ENCODE measurements around the gene THAP12.

Gene THAP12

DNA sequence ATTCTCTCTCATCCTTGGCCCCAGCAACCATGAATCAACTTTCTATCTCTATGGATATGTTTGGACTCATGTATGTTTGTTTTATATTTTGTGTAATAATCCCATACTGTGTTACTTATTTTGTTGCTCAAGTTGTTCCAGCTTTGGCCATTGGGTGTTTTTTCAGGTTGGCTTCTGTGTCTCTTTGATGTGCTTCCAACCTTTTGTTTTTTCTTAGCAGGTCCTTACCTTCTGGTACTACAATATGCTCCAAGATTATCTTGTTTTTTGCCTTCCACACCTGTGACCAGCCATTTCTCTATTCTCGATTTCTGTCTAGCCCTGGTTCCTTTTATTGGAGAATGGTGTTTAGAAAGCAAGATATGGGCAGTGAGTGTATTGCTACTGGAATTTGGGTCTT, 14.4 kb upstream of the THAP12 start:
- DNase-seq (ENCODE audit: extremely low spot score) = no peak
- CTCF ChIA-PET = no interaction called here
- POLR2A ChIA-PET = no interaction called here
- TF ChIP-seq L3MBTL2 (conservative IDR thresholded peaks at IDR 0.05) = no peak
- TF ChIP-seq FOXA1 (IDR thresholded peaks at IDR 0.05) = no peak
- no peak for TF ChIP-seq BHLHE40 (IDR thresholded peaks at IDR 0.05; ENCODE audit: borderline replicate concordance)
- TF ChIP-seq NFRKB (IDR thresholded peaks at IDR 0.05) = no peak
- TF ChIP-seq FOXM1 (IDR thresholded peaks at IDR 0.05; ENCODE audit: borderline replicate concordance) = no peak
- TF ChIP-seq TARDBP (IDR thresholded peaks at IDR 0.05) = no peak
- TF ChIP-seq FOXK2 (IDR thresholded peaks at IDR 0.05) = no peak

DNA sequence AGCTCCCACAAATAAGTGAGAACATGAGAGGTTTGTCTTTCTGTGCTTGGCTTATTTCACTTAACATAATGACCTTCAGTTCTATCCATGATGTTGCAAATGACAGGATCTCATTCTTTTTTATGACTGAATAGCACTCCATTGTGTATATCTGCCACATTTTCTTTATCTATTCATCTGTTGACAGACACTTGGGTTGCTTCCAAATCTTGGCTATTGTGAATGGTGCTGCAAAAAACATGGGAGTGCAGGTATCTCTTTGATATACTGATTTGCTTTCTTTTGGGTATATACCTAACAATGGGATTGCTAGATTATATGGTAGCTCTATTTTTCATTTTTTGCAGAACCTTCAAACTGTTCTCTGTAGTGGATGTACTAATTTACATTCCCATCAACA, 13.5 kb upstream of the THAP12 start:
- TF ChIP-seq SP1 (IDR thresholded peaks at IDR 0.05) = no peak
- TF ChIP-seq ZNF384 (IDR thresholded peaks at IDR 0.05) = no peak
- TF ChIP-seq NFRKB (IDR thresholded peaks at IDR 0.05) = no peak
- TF ChIP-seq SUZ12 (IDR thresholded peaks at IDR 0.05) = no peak
- no peak for TF ChIP-seq TARDBP (IDR thresholded peaks at IDR 0.05)
- TF ChIP-seq ARNT (IDR thresholded peaks at IDR 0.05) = no peak
- no peak for TF ChIP-seq FOXK2 (IDR thresholded peaks at IDR 0.05)
- no peak for TF ChIP-seq FOXM1 (IDR thresholded peaks at IDR 0.05; ENCODE audit: borderline replicate concordance)
- TF ChIP-seq LEF1 (IDR thresholded peaks at IDR 0.05; ENCODE audit: borderline replicate concordance) = no peak
- no peak for TF ChIP-seq HDGF (IDR thresholded peaks at IDR 0.05; ENCODE audit: borderline replicate concordance)
- no peak for TF ChIP-seq L3MBTL2 (conservative IDR thresholded peaks at IDR 0.05)
- TF ChIP-seq FOXA1 (IDR thresholded peaks at IDR 0.05) = no peak
- no peak for TF ChIP-seq BHLHE40 (IDR thresholded peaks at IDR 0.05; ENCODE audit: borderline replicate concordance)
- TF ChIP-seq ELF4 (IDR thresholded peaks at IDR 0.05) = no peak
- no peak for TF ChIP-seq CTBP1 (IDR thresholded peaks at IDR 0.05; ENCODE audit: borderline replicate concordance)
- CTCF ChIA-PET = no interaction called here

DNA sequence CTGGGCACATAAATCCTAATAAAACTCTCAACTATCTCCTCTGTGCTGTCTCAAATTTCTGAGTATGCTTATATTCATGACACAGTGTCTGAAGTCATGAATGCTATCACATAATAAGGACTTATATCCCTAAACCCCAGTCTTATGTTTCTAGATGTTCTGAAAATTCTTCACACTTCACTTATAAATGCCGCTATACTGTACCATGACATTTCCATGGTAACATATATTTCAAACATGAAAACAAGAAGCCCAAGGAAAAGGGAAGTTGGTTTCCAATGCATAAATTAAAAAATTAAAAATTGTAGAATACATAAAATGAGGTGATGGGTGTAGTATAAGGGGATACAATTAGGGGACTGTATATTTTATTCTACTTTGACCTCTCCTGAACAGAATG, 11.9 kb upstream of the THAP12 start:
- TF ChIP-seq FOXA1 (IDR thresholded peaks at IDR 0.05) (no peak), ARNT (IDR thresholded peaks at IDR 0.05) (no peak), SP1 (IDR thresholded peaks at IDR 0.05) (no peak), HDGF (IDR thresholded peaks at IDR 0.05; ENCODE audit: borderline replicate concordance) (no peak), FOXK2 (IDR thresholded peaks at IDR 0.05) (no peak), L3MBTL2 (conservative IDR thresholded peaks at IDR 0.05) (no peak)
- DNase-seq (ENCODE audit: extremely low spot score) = no peak
- POLR2A ChIA-PET = no interaction called here
- CTCF ChIA-PET = no interaction called here

More for the DNA sequence above, 13.5 kb upstream of the THAP12 start:
- POLR2A ChIA-PET = no interaction called here
- DNase-seq (ENCODE audit: extremely low spot score) = no peak

DNA sequence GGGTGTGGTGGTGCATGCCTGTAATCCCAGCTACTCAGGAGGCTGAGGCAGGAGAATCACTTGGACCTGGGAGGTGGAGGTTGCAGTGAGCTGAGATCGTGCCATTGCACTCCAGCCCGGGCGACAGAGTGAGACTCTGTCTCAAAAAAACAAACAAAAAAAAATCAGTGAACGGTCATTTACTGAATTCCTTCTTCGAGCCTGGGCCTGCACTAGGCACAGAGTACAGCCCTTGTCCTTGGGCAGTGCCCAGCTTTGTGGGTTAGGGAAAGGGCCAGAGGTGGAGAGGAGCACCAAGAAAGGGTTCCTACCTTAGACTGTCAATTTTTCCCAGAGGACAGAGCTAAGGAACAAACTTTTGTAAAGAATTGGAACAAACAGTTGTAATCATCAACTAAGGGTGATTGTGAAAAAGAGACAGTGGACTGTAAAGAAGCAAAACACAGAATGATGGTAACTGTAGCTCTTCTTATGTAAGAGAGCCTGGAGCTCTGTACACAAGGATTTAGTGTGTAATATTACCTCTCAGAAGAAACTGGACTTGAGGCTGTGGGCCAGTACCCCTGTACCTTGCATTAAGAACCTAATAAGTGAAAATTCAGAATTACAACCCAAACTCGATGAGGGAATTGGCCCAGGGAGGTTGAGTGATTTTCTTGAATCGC, 11.0 kb upstream of the THAP12 start:
- POLR2A ChIA-PET = no interaction called here
- no peak for DNase-seq (ENCODE audit: extremely low spot score)
- no peak for TF ChIP-seq SUZ12 (IDR thresholded peaks at IDR 0.05)
- TF ChIP-seq CTBP1 (IDR thresholded peaks at IDR 0.05; ENCODE audit: borderline replicate concordance) = no peak
- TF ChIP-seq NFRKB (IDR thresholded peaks at IDR 0.05) = no peak
- TF ChIP-seq SP1 (IDR thresholded peaks at IDR 0.05) = no peak
- TF ChIP-seq L3MBTL2 (conservative IDR thresholded peaks at IDR 0.05) = no peak
- no peak for TF ChIP-seq FOXK2 (IDR thresholded peaks at IDR 0.05)
- TF ChIP-seq FOXM1 (IDR thresholded peaks at IDR 0.05; ENCODE audit: borderline replicate concordance) = no peak
- TF ChIP-seq BHLHE40 (IDR thresholded peaks at IDR 0.05; ENCODE audit: borderline replicate concordance) = no peak
- TF ChIP-seq ELF4 (IDR thresholded peaks at IDR 0.05) = no peak
- no peak for TF ChIP-seq TARDBP (IDR thresholded peaks at IDR 0.05)
- TF ChIP-seq, protein P1, sequence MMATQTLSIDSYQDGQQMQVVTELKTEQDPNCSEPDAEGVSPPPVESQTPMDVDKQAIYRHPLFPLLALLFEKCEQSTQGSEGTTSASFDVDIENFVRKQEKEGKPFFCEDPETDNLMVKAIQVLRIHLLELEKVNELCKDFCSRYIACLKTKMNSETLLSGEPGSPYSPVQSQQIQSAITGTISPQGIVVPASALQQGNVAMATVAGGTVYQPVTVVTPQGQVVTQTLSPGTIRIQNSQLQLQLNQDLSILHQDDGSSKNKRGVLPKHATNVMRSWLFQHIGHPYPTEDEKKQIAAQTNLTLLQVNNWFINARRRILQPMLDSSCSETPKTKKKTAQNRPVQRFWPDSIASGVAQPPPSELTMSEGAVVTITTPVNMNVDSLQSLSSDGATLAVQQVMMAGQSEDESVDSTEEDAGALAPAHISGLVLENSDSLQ (IDR thresholded peaks at IDR 0.05) = no peak
- no peak for TF ChIP-seq HDGF (IDR thresholded peaks at IDR 0.05; ENCODE audit: borderline replicate concordance)
- TF ChIP-seq LEF1 (IDR thresholded peaks at IDR 0.05; ENCODE audit: borderline replicate concordance) = no peak
- TF ChIP-seq ARNT (IDR thresholded peaks at IDR 0.05) = no peak
- CTCF ChIA-PET = interaction anchor here (0.6 kb wide), 1 partner anchor 946 kb away, joined by 3 read pairs; no protein-coding TSS in a partner anchor

DNA sequence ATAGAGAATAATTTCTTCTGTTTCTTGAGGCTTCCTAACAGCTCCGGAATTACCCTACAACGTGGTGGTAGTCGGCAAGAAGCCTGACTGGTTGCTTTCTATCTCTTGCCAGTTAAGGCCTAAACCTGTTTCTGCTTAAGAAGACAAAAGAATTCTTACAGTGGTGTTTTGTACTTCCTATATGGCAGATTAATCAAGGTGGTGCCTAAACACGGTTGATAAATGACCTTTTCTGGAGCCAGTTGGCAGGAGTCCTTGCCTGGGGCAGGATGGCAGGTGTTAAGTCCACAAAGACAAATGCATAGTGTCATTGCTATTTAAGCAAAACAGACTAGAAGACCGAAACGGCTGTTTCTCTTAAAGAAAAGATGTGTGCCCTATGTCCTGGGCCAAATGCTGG, 10.1 kb upstream of the THAP12 start:
- ChIA-PET CTCF (no interaction called here), POLR2A (no interaction called here)
- TF ChIP-seq CTBP1 (IDR thresholded peaks at IDR 0.05; ENCODE audit: borderline replicate concordance) = no peak
- no peak for TF ChIP-seq BHLHE40 (IDR thresholded peaks at IDR 0.05; ENCODE audit: borderline replicate concordance)
- no peak for TF ChIP-seq LEF1 (IDR thresholded peaks at IDR 0.05; ENCODE audit: borderline replicate concordance)
- no peak for TF ChIP-seq FOXA1 (IDR thresholded peaks at IDR 0.05)
- no peak for TF ChIP-seq FOXM1 (IDR thresholded peaks at IDR 0.05; ENCODE audit: borderline replicate concordance)
- TF ChIP-seq FOXK2 (IDR thresholded peaks at IDR 0.05) = no peak
- no peak for TF ChIP-seq SP1 (IDR thresholded peaks at IDR 0.05)
- TF ChIP-seq SUZ12 (IDR thresholded peaks at IDR 0.05) = no peak
- TF ChIP-seq, protein P1 (IDR thresholded peaks at IDR 0.05) = no peak
- TF ChIP-seq NFRKB (IDR thresholded peaks at IDR 0.05) = no peak
- no peak for TF ChIP-seq TARDBP (IDR thresholded peaks at IDR 0.05)
- no peak for TF ChIP-seq HDGF (IDR thresholded peaks at IDR 0.05; ENCODE audit: borderline replicate concordance)
- no peak for DNase-seq (ENCODE audit: extremely low spot score)

DNA sequence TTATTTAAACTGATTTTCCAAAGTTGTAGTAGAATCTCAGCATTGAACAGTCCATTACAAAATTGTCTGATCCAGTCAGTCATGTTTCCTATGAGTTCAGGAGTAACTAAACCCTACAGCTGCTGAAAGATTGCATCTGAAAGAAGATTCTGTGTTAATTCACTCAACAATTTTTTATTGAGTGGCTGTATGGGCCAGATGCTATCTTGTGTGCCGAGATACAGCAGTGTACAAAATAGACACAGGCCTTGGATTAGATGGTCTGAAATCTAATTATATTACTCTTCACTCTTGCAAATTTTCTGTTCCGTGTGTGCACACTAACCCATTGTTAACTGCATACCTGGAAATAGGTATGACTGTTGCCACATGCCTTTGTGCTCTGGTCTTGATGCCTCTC, 7.5 kb upstream of the THAP12 start:
- TF ChIP-seq HDGF (IDR thresholded peaks at IDR 0.05; ENCODE audit: borderline replicate concordance) (no peak), CTBP1 (IDR thresholded peaks at IDR 0.05; ENCODE audit: borderline replicate concordance) (no peak), SUZ12 (IDR thresholded peaks at IDR 0.05) (no peak), FOXK2 (IDR thresholded peaks at IDR 0.05) (no peak)
- no peak for DNase-seq (ENCODE audit: extremely low spot score)
- CTCF ChIA-PET = no interaction called here
- POLR2A ChIA-PET = interaction anchor here (1.0 kb wide), 1 partner anchor 181 kb away, joined by 3 read pairs; no protein-coding TSS in a partner anchor

DNA sequence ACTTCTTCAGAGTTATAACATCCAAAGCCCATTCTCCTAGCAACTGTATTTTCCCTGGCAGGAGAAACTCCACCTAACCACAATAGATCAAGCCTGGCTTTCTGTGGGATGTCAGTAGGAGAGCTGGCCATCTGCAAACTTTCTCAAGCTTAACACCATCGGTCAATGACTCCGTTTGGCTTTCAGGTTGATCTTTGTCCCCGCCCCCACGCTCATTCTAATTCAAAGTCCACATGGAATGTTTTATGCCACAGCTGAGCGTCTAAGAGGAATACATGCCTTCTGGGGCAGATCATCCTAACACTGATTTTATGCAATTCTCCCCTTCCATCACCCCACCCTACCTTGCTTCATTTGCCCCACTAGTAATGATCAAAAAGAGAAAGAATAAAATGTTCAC, 5.0 kb upstream of the THAP12 start:
- ChIA-PET POLR2A (no interaction called here), CTCF (no interaction called here)
- no peak for TF ChIP-seq ARNT (IDR thresholded peaks at IDR 0.05)
- no peak for TF ChIP-seq FOXM1 (IDR thresholded peaks at IDR 0.05; ENCODE audit: borderline replicate concordance)
- TF ChIP-seq FOXK2 (IDR thresholded peaks at IDR 0.05) = no peak
- no peak for TF ChIP-seq TARDBP (IDR thresholded peaks at IDR 0.05)
- TF ChIP-seq ELF4 (IDR thresholded peaks at IDR 0.05) = no peak
- TF ChIP-seq, protein P1 (IDR thresholded peaks at IDR 0.05) = no peak
- no peak for DNase-seq (ENCODE audit: extremely low spot score)
